ENCODE measurements around the gene DNAI1. TPM values are rescaled to one million over a fixed set of nuclear protein-coding genes. Genes with fewer than 3 reads are reported as not detected.
A peak's percentile ranks its signal among the peaks of the same experiment; 100 is the strongest.

The DNAI1 gene
- total and polyA plus RNA-seq, 2 experiments from 2014 or later, result 0.57 TPM; not detected in 1

- DNase-seq (ENCODE audit: low spot score), result peak; percentile 18
- H4K20me1 ChIP-seq (ENCODE audit: insufficient read depth, poor library complexity, severe bottlenecking), result no peaks in the 10 kb centered on the region
- no peaks in the 10 kb centered on the region for H3K27me3 ChIP-seq
- H3K27ac ChIP-seq, result no peak overlapping the region
- no peaks in the 10 kb centered on the region for H3K9me3 ChIP-seq (ENCODE audit: low read depth)
- H2AFZ ChIP-seq, result no peak overlapping the region
- 56% methylated on average over 9 of the region's 9 CpGs for WGBS (ENCODE audit: low lambda C conversion rate, missing lambda C conversion rate)
- no peaks in the 10 kb centered on the region for H3K79me2 ChIP-seq
- no peaks in the 10 kb centered on the region for H3K36me3 ChIP-seq (replicated peaks; ENCODE audit: insufficient read depth, low read depth)
- no peaks in the 10 kb centered on the region for H3K9me2 ChIP-seq (replicated peaks; ENCODE audit: insufficient read depth)
- H3K4me3 ChIP-seq, result no peak overlapping the region
- H3K4me2 ChIP-seq, result no peak overlapping the region
- peaks cover 14% of the 10 kb centered on the region for H3K4me1 ChIP-seq (ENCODE audit: insufficient read depth)
- TF ChIP-seq EZH2phosphoT487 (IDR thresholded peaks at IDR 0.05; ENCODE audit: low read depth, severe bottlenecking, unreplicated experiment) (no peak), CTCF (IDR thresholded peaks at IDR 0.05; ENCODE audit: poor library complexity) (no peak), EZH2 (IDR thresholded peaks at IDR 0.05; ENCODE audit: borderline replicate concordance) (no peak)
These were observed 53.8 kb downstream of the DNAI1 start for GRCh38 chr9:34512131-34513078.

GRCh38 chr9:34513567-34514214 lies 55.1 kb downstream of the DNAI1 start:
- WGBS (ENCODE audit: low lambda C conversion rate, missing lambda C conversion rate), result 53% methylated on average over 2 of the region's 2 CpGs
- Histone ChIP-seq H3K36me3 (replicated peaks; ENCODE audit: insufficient read depth, low read depth) (no peaks in the 10 kb centered on the region), H3K27ac (no peak overlapping the region), H3K4me3 (no peak overlapping the region), H2AFZ (no peak overlapping the region), H3K4me2 (no peak overlapping the region), H3K27me3 (no peaks in the 10 kb centered on the region), H3K79me2 (no peaks in the 10 kb centered on the region), H3K9me2 (replicated peaks; ENCODE audit: insufficient read depth) (no peaks in the 10 kb centered on the region), H3K9me3 (ENCODE audit: low read depth) (no peaks in the 10 kb centered on the region), H3K4me1 (ENCODE audit: insufficient read depth) (peaks cover 14% of the 10 kb centered on the region), H4K20me1 (ENCODE audit: insufficient read depth, poor library complexity, severe bottlenecking) (no peaks in the 10 kb centered on the region)
- peak; percentile 18 for DNase-seq (ENCODE audit: low spot score)
- no peak for TF ChIP-seq EZH2phosphoT487 (IDR thresholded peaks at IDR 0.05; ENCODE audit: low read depth, severe bottlenecking, unreplicated experiment)
- no peak for TF ChIP-seq CTCF (IDR thresholded peaks at IDR 0.05; ENCODE audit: poor library complexity)
- TF ChIP-seq EZH2 (IDR thresholded peaks at IDR 0.05; ENCODE audit: borderline replicate concordance), result no peak

- Histone ChIP-seq H3K4me2 (no peak overlapping the region), H3K4me3 (no peak overlapping the region), H2AFZ (no peak overlapping the region), H3K9me2 (replicated peaks; ENCODE audit: insufficient read depth) (no peaks in the 10 kb centered on the region), H3K79me2 (no peaks in the 10 kb centered on the region), H3K36me3 (replicated peaks; ENCODE audit: insufficient read depth, low read depth) (no peaks in the 10 kb centered on the region), H4K20me1 (ENCODE audit: insufficient read depth, poor library complexity, severe bottlenecking) (no peaks in the 10 kb centered on the region), H3K4me1 (ENCODE audit: insufficient read depth) (peaks cover 14% of the 10 kb centered on the region), H3K27me3 (no peaks in the 10 kb centered on the region), H3K27ac (no peak overlapping the region), H3K9me3 (ENCODE audit: low read depth) (no peaks in the 10 kb centered on the region)
- 95% methylated on average over 8 of the region's 8 CpGs for WGBS (ENCODE audit: low lambda C conversion rate, missing lambda C conversion rate)
- DNase-seq (ENCODE audit: low spot score), result no peak
- TF ChIP-seq EZH2phosphoT487 (IDR thresholded peaks at IDR 0.05; ENCODE audit: low read depth, severe bottlenecking, unreplicated experiment) (no peak), EZH2 (IDR thresholded peaks at IDR 0.05; ENCODE audit: borderline replicate concordance) (no peak), CTCF (IDR thresholded peaks at IDR 0.05; ENCODE audit: poor library complexity) (no peak)
These were observed 55.8 kb downstream of the DNAI1 start for GRCh38 chr9:34514401-34514800.

All from hepatocyte (in vitro differentiated cells).